IPS-18a (cell line): Measurements from ENCODE around the gene ALB.
"Not testable (repeated sequence)": the region's sequence is repeated elsewhere in the genome, so short reads cannot be mapped to it uniquely, and the experiment has no call there.

ENCODE experiments used
- H3K27ac ChIP-seq: one replicate; pipeline ENCODE4 v1.5.1; 2013; ENCODE audit warnings: low read length
- H3K27me3 ChIP-seq: one replicate; pipeline ENCODE4 v1.6.1; 2013; ENCODE audit warnings: mild to moderate bottlenecking, low read length; ENCODE audit not compliant: control insufficient read depth, insufficient read depth
- H3K36me3 ChIP-seq: one replicate; pipeline ENCODE4 v1.6.1; 2013; ENCODE audit warnings: low read depth, low read length; ENCODE audit not compliant: control insufficient read depth
- H3K4me1 ChIP-seq: one replicate; pipeline ENCODE4 v1.6.1; 2013; ENCODE audit warnings: low read depth, low read length; ENCODE audit not compliant: control insufficient read depth
- H3K4me3 ChIP-seq: one replicate; pipeline ENCODE4 v1.5.1; 2013; ENCODE audit warnings: low read length
- H3K9ac ChIP-seq: one replicate; pipeline ENCODE4 v1.6.1; 2013; ENCODE audit warnings: mild to moderate bottlenecking, low read length, moderate library complexity
- H3K9me3 ChIP-seq: one replicate; pipeline ENCODE4 v1.6.1; 2013; ENCODE audit warnings: low read depth, low read length; ENCODE audit not compliant: control insufficient read depth

ALB gene

GRCh38 chr4:73404042-73404441, at the start of gene ALB:
ALB (plus strand) TSS chr4:73404287; CDS start chr4:73404328, 41 bp downstream.
- Histone ChIP-seq H3K4me1 (peaks cover 9% of the 10 kb centered on the region), H3K9me3 (no peaks in the 10 kb centered on the region), H3K9ac (no peak within 1 kb of the TSS), H3K4me3 (no peak within 1 kb of the TSS), H3K27ac (no peak within 1 kb of the TSS), H3K36me3 (no peaks in the 10 kb centered on the region), H3K27me3 (no peaks in the 10 kb centered on the region)

GRCh38 chr4:73357174-73357573, 46.9 kb upstream of the ALB start:
- H3K27ac ChIP-seq, H3K9ac ChIP-seq: not testable (repeated sequence)

GRCh38 chr4:73369506-73370199, 34.4 kb upstream of the ALB start:
- H3K4me1 ChIP-seq, H3K4me3 ChIP-seq, H3K9ac ChIP-seq, H3K27ac ChIP-seq, H3K27me3 ChIP-seq, H3K36me3 ChIP-seq: not testable (repeated sequence)
- H3K9me3 ChIP-seq = peaks cover 13% of the 10 kb centered on the region

More at GRCh38 chr4:73357174-73357573, 46.9 kb upstream of the ALB start:
- not testable (repeated sequence) for H3K4me1 ChIP-seq, H3K4me3 ChIP-seq, H3K27me3 ChIP-seq, H3K36me3 ChIP-seq, H3K9me3 ChIP-seq

- Histone ChIP-seq H3K36me3 (no peaks in the 10 kb centered on the region), H3K9ac (no peak overlapping the region), H3K9me3 (peaks cover 7% of the 10 kb centered on the region), H3K27ac (no peak overlapping the region), H3K27me3 (no peaks in the 10 kb centered on the region), H3K4me1 (peaks cover 9% of the 10 kb centered on the region), H3K4me3 (no peak overlapping the region)
Observed at GRCh38 chr4:73375328-73375741, 28.8 kb upstream of the ALB start.

- H3K9ac ChIP-seq = no peak overlapping the region
- H3K27me3 ChIP-seq = no peaks in the 10 kb centered on the region
- H3K9me3 ChIP-seq = no peaks in the 10 kb centered on the region
- H3K4me1 ChIP-seq = peaks cover 9% of the 10 kb centered on the region
- no peaks in the 10 kb centered on the region for H3K36me3 ChIP-seq
- H3K27ac ChIP-seq = no peak overlapping the region
- H3K4me3 ChIP-seq = no peak overlapping the region
Observed at GRCh38 chr4:73376251-73376650, 27.8 kb upstream of the ALB start.

GRCh38 chr4:73376976-73377375, 27.1 kb upstream of the ALB start:
- H3K4me1 ChIP-seq = peaks cover 9% of the 10 kb centered on the region
- no peak overlapping the region for H3K9ac ChIP-seq
- H3K27me3 ChIP-seq = no peaks in the 10 kb centered on the region
- H3K36me3 ChIP-seq = no peaks in the 10 kb centered on the region
- no peaks in the 10 kb centered on the region for H3K9me3 ChIP-seq
- no peak overlapping the region for H3K4me3 ChIP-seq
- H3K27ac ChIP-seq = no peak overlapping the region

GRCh38 chr4:73378887-73379286, 25.2 kb upstream of the ALB start:
- H3K4me1 ChIP-seq = peaks cover 9% of the 10 kb centered on the region
- H3K9ac ChIP-seq = no peak overlapping the region

GRCh38 chr4:73379946-73380345, 24.1 kb upstream of the ALB start:
- H3K27me3 ChIP-seq = no peaks in the 10 kb centered on the region
- H3K9ac ChIP-seq = no peak overlapping the region
- H3K27ac ChIP-seq = no peak overlapping the region
- no peaks in the 10 kb centered on the region for H3K9me3 ChIP-seq
- peaks cover 9% of the 10 kb centered on the region for H3K4me1 ChIP-seq
- no peaks in the 10 kb centered on the region for H3K36me3 ChIP-seq
- no peak overlapping the region for H3K4me3 ChIP-seq

More at GRCh38 chr4:73378887-73379286, 25.2 kb upstream of the ALB start:
- H3K36me3 ChIP-seq = no peaks in the 10 kb centered on the region
- H3K27me3 ChIP-seq = no peaks in the 10 kb centered on the region
- no peaks in the 10 kb centered on the region for H3K9me3 ChIP-seq
- H3K4me3 ChIP-seq = no peak overlapping the region
- no peak overlapping the region for H3K27ac ChIP-seq

- Histone ChIP-seq H3K9ac (no peak overlapping the region), H3K9me3 (no peaks in the 10 kb centered on the region), H3K4me3 (no peak overlapping the region), H3K27me3 (no peaks in the 10 kb centered on the region), H3K27ac (no peak overlapping the region), H3K4me1 (peaks cover 4% of the 10 kb centered on the region), H3K36me3 (no peaks in the 10 kb centered on the region)
Observed at GRCh38 chr4:73381214-73381613, 22.9 kb upstream of the ALB start.

- H3K27me3 ChIP-seq = no peaks in the 10 kb centered on the region
- no peaks in the 10 kb centered on the region for H3K9me3 ChIP-seq
- H3K4me1 ChIP-seq = no peaks in the 10 kb centered on the region
Observed at GRCh38 chr4:73383452-73383851, 20.6 kb upstream of the ALB start.

GRCh38 chr4:73387552-73387951, 16.5 kb upstream of the ALB start:
- no peak overlapping the region for H3K27ac ChIP-seq
- no peaks in the 10 kb centered on the region for H3K9me3 ChIP-seq
- no peaks in the 10 kb centered on the region for H3K27me3 ChIP-seq

More at GRCh38 chr4:73383452-73383851, 20.6 kb upstream of the ALB start:
- Histone ChIP-seq H3K36me3 (no peaks in the 10 kb centered on the region), H3K27ac (no peak overlapping the region), H3K4me3 (no peak overlapping the region), H3K9ac (no peak overlapping the region)

GRCh38 chr4:73388887-73389286, 15.2 kb upstream of the ALB start:
- Histone ChIP-seq H3K36me3 (no peaks in the 10 kb centered on the region), H3K4me3 (no peak overlapping the region), H3K27me3 (no peaks in the 10 kb centered on the region), H3K27ac (no peak overlapping the region), H3K9me3 (no peaks in the 10 kb centered on the region), H3K9ac (no peak overlapping the region), H3K4me1 (no peaks in the 10 kb centered on the region)

More at GRCh38 chr4:73387552-73387951, 16.5 kb upstream of the ALB start:
- Histone ChIP-seq H3K36me3 (no peaks in the 10 kb centered on the region), H3K9ac (no peak overlapping the region), H3K4me3 (no peak overlapping the region), H3K4me1 (no peaks in the 10 kb centered on the region)
